ENCODE results near the gene JARID2.

Gene JARID2

DNA sequence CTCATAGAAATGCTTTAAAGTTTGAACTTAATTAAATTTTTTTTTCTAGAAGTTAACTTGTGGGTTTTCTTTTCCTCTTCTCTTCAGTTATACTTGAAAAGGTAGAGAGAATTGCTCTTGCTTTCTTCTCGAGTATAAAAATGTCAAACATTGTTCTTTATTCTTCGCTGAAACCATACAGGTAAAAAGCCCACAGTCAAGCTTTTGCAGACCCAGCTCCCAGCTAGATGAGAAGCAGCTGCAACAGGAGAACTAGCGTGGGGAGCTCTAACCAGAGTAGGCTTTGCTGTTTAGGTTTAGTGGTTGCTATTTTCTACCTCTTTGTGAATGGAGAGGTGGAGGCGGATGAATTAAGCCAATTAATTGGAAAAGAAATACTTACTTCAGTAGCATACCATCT lies 102.7 kb downstream of the JARID2 start:
- TF ChIP-seq, protein P1, sequence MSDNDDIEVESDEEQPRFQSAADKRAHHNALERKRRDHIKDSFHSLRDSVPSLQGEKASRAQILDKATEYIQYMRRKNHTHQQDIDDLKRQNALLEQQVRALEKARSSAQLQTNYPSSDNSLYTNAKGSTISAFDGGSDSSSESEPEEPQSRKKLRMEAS (IDR thresholded peaks at IDR 0.05; ENCODE audit: low read depth, low read length) = no peak
- TF ChIP-seq MYC (IDR thresholded peaks at IDR 0.05; ENCODE audit: low read depth, low read length) = no peak
- TF ChIP-seq, protein P2, sequence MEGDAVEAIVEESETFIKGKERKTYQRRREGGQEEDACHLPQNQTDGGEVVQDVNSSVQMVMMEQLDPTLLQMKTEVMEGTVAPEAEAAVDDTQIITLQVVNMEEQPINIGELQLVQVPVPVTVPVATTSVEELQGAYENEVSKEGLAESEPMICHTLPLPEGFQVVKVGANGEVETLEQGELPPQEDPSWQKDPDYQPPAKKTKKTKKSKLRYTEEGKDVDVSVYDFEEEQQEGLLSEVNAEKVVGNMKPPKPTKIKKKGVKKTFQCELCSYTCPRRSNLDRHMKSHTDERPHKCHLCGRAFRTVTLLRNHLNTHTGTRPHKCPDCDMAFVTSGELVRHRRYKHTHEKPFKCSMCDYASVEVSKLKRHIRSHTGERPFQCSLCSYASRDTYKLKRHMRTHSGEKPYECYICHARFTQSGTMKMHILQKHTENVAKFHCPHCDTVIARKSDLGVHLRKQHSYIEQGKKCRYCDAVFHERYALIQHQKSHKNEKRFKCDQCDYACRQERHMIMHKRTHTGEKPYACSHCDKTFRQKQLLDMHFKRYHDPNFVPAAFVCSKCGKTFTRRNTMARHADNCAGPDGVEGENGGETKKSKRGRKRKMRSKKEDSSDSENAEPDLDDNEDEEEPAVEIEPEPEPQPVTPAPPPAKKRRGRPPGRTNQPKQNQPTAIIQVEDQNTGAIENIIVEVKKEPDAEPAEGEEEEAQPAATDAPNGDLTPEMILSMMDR (IDR thresholded peaks at IDR 0.05; ENCODE audit: low read depth, low read length) = no peak
- TF ChIP-seq POLR2A (IDR thresholded peaks at IDR 0.05; ENCODE audit: extremely low read depth, insufficient read length) = no peak
- no peak for DNase-seq (ENCODE audit: low read depth)

DNA sequence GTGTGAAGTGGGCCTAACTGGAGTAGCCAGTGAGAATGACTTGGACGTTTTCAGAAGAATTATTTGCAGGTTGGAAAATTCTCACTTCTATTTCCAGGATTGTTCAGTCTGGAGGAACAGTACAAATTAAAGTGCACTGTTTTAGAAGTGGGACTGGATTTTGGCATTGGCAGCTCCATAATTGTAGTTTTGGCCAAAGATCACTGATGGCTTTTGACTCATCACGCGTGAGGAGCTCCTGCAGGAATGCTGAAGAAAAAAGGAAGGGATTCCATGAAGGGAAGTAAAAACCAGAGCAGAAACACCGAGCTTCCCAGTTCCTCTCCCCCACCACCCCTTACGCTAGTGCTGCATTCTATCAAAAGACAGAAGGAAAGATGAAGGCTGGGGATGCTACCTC lies 103.5 kb downstream of the JARID2 start:
- TF ChIP-seq MYC (IDR thresholded peaks at IDR 0.05; ENCODE audit: low read depth, low read length) (no peak), POLR2A (IDR thresholded peaks at IDR 0.05; ENCODE audit: extremely low read depth, insufficient read length) (no peak)
- TF ChIP-seq, protein P2 (IDR thresholded peaks at IDR 0.05; ENCODE audit: low read depth, low read length) = no peak

More for the DNA sequence above, 102.7 kb downstream of the JARID2 start:
- H3K4me3 ChIP-seq (ENCODE audit: low read depth, low read length) = no peak overlapping the region

DNA sequence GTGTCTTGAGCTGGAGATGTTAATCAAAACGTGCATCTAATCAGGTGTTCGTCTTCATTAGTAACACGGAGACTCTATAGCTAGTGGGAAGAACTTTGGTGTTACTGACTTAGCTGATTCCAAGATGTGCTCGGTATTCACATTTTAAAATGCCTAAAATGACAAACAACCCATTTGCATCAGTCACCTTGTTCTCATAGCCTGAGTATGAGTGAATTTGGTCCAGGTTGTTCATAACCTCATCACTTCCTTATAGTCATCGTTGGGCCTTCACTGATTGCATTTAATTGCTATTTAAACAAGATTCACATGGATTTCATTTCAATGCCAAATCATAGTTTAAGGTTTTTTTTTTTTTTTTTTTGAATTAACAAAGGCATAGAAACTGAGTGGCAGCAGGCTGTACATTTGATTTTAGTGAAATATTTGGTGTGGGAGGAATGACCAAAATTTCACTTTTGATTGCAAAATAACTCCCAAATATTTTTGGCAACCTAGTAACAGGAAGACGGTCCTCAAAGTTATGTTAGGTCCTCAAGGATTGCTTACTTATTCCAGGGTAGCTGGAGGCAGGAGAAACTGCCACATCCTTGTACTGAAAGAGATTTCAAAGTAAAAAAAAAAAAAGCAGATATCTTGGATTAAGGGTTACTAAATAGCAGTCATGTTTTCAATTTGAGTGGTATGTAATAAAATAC lies 104.7 kb downstream of the JARID2 start:
- no peak overlapping the region for H3K4me3 ChIP-seq (ENCODE audit: low read depth, low read length)
- DNase-seq (ENCODE audit: low read depth) = no peak
- TF ChIP-seq POLR2A (IDR thresholded peaks at IDR 0.05; ENCODE audit: extremely low read depth, insufficient read length) = no peak

More for the DNA sequence above, 103.5 kb downstream of the JARID2 start:
- no peak for DNase-seq (ENCODE audit: low read depth)
- H3K4me3 ChIP-seq (ENCODE audit: low read depth, low read length) = no peak overlapping the region

DNA sequence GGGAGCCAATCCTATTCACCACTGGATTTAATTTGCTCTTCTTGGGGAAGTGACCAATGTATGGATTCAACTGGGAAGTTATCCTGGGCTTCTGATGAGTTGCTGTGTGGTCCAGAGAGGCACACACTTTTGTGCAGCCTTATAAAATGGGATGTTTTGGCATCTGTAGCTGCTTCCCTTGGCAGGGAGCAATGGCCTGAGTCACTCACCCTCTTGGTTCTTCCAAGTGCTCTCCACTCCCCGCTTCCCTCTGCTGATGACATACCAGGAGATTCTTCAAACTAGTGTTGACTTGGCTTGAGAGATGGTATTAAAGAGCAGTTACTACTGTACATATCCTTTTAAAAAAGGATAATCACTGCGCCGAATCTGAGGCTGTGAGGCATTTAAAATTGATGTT lies 105.8 kb downstream of the JARID2 start:
- H3K4me3 ChIP-seq (ENCODE audit: low read depth, low read length) = no peak overlapping the region
- DNase-seq (ENCODE audit: low read depth) = no peak
- TF ChIP-seq, protein P1 (IDR thresholded peaks at IDR 0.05; ENCODE audit: low read depth, low read length) = no peak
- no peak for TF ChIP-seq MYC (IDR thresholded peaks at IDR 0.05; ENCODE audit: low read depth, low read length)
- TF ChIP-seq POLR2A (IDR thresholded peaks at IDR 0.05; ENCODE audit: extremely low read depth, insufficient read length) = no peak

DNA sequence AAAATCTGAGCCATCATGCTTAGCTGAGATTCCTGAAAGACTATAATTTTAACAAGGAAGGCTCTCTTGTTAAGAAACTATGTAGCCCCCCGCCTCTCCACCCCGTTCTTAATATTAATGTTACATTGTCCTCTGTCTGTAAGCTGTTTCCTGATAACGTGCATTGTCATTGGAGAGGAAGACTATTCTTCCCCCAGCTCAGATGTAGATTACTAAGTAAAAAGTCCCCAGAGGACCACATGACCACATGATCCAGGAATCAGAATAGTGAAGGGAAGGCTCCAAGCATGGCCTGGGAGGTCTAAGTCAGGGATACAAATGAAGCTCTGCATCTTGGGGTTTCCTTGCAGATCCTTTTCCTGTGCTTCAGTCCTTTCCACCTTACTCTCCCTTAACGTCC lies 106.4 kb downstream of the JARID2 start:
- DNase-seq (ENCODE audit: low read depth) = no peak
- H3K4me3 ChIP-seq (ENCODE audit: low read depth, low read length) = no peak overlapping the region
- TF ChIP-seq MYC (IDR thresholded peaks at IDR 0.05; ENCODE audit: low read depth, low read length) (no peak), POLR2A (IDR thresholded peaks at IDR 0.05; ENCODE audit: extremely low read depth, insufficient read length) (no peak)
- TF ChIP-seq, protein P1 (IDR thresholded peaks at IDR 0.05; ENCODE audit: low read depth, low read length) = no peak
- TF ChIP-seq, protein P2 (IDR thresholded peaks at IDR 0.05; ENCODE audit: low read depth, low read length) = no peak

DNA sequence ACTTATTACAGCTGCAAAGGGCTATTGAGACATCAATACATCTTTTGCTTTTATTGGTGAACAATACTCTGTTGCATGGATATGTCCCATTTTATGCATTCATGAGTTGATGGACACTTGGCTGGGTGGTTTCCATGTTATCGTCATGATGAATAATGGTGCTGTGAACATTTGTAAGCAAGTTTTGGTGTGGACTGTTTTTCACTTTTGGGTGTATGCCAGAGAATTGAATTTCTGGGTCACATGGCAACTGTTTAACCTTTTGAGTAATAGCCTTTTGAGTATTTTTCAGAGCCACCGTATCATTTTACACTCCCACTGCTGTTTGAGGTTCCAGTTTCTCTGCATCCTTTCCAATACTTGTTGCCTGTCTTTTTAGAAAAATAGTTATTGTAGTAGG lies 107.0 kb downstream of the JARID2 start:
- H3K4me3 ChIP-seq (ENCODE audit: low read depth, low read length) = no peak overlapping the region
- no peak for DNase-seq (ENCODE audit: low read depth)
- TF ChIP-seq MYC (IDR thresholded peaks at IDR 0.05; ENCODE audit: low read depth, low read length) (no peak), POLR2A (IDR thresholded peaks at IDR 0.05; ENCODE audit: extremely low read depth, insufficient read length) (no peak)
- TF ChIP-seq, protein P1 (IDR thresholded peaks at IDR 0.05; ENCODE audit: low read depth, low read length) = no peak
- TF ChIP-seq, protein P2 (IDR thresholded peaks at IDR 0.05; ENCODE audit: low read depth, low read length) = no peak

DNA sequence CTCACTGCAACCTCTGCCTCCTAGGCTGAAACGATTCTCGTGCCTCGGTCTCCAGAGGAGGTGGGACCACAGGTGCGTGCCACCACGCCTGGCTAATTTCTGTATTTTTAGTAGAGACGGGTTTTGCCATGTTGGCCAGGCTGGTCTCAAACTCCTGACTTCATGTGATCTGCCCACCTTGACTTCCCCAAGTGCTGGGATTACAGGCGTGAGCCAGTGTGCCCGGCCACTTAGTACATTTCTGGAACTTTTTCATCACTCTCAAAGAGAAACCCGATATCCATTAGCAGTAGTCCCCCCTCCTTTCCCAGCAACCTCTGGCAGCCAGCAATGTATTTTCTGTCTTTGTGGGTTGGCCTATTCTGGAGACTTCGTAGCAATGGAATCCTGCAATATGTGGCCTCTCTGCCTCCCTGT lies 109.8 kb downstream of the JARID2 start:
- TF ChIP-seq POLR2A (IDR thresholded peaks at IDR 0.05; ENCODE audit: extremely low read depth, insufficient read length) = no peak
- TF ChIP-seq, protein P2 (IDR thresholded peaks at IDR 0.05; ENCODE audit: low read depth, low read length) = no peak
- TF ChIP-seq MYC (IDR thresholded peaks at IDR 0.05; ENCODE audit: low read depth, low read length) = no peak
- TF ChIP-seq, protein P1 (IDR thresholded peaks at IDR 0.05; ENCODE audit: low read depth, low read length) = no peak
- no peak for DNase-seq (ENCODE audit: low read depth)
- no peak overlapping the region for H3K4me3 ChIP-seq (ENCODE audit: low read depth, low read length)

Data from NB4 (cell line).